HEK293 (cell line): ENCODE measurements around the gene NMNAT3.

Experiments used
- CTCF ChIA-PET: fragments of 350-600 bp; formaldehyde crosslinking; extraction: SDS; loops from one replicate; lab custom pipeline; 2021; ENCODE audit warnings: antibody characterized with exemption; lab: Yijun Ruan, JAX
- POLR2A ChIA-PET: fragments of 300-600 bp; formaldehyde crosslinking; extraction: SDS; loops from one replicate; lab custom pipeline; 2020; ENCODE audit warnings: antibody characterized with exemption, inconsistent platforms; lab: Yijun Ruan, JAX
- H3K27ac ChIP-seq: fragments of 200-500 bp; sonication (Bioruptor generic); 2 replicates; pipeline ENCODE4 v1.5.1; 2014; ENCODE audit warnings: low read depth, low read length, control low read depth, inconsistent platforms; ENCODE audit errors: extremely low read depth
- H3K36me3 ChIP-seq, 2 experiments: fragments of 200-500 bp in 1 of 2; sonication (Bioruptor generic) in 1 of 2; 1 replicate in 1 of 2; 2 replicates in 1 of 2; pipeline ENCODE4 v1.5.1; 2014 to 2017; ENCODE audit warnings: inconsistent platforms in 2 of 2, low read length in 2 of 2; ENCODE audit not compliant: control insufficient read depth in 2 of 2, insufficient read depth in 1 of 2
- H3K4me1 ChIP-seq: fragments of 200-500 bp; sonication (Bioruptor generic); 2 replicates; pipeline ENCODE4 v1.5.1; 2014; ENCODE audit warnings: mild to moderate bottlenecking, low read length, inconsistent platforms; ENCODE audit not compliant: control insufficient read depth, insufficient read depth
- H3K4me3 ChIP-seq: 2 replicates; pipeline ENCODE4 v1.5.1; 2011; ENCODE audit warnings: low read depth, mild to moderate bottlenecking, control low read depth, low read length, moderate library complexity
- H3K9me3 ChIP-seq: fragments of 200-500 bp; sonication (Bioruptor generic); 2 replicates; pipeline ENCODE4 v1.5.1; 2014; ENCODE audit warnings: low read depth, low read length, inconsistent platforms; ENCODE audit not compliant: control insufficient read depth, insufficient read depth
- GLI4 ChIP-seq: fragments of 450-650 bp; formaldehyde crosslinking; IDR thresholded peaks from 2 replicates; pipeline ENCODE4 v1.5.1; 2016; ENCODE audit warnings: missing biosample characterization, missing genetic modification characterization
- GLIS2 ChIP-seq: fragments of 450-650 bp; formaldehyde crosslinking; IDR thresholded peaks from 2 replicates; pipeline ENCODE4 v1.5.1; 2016; ENCODE audit warnings: missing biosample characterization, missing genetic modification characterization
- HOXD13 ChIP-seq: sonication (generic); formaldehyde crosslinking; IDR thresholded peaks from 2 replicates; pipeline ENCODE4 v1.8.0; 2022; ENCODE audit warnings: missing genetic modification reagents, borderline replicate concordance
- IKZF3 ChIP-seq: fragments of 450-650 bp; IDR thresholded peaks from 2 replicates; pipeline ENCODE4 v1.5.0; 2018; ENCODE audit warnings: missing biosample characterization, mild to moderate bottlenecking, missing genetic modification characterization, moderate library complexity
- KLF10 ChIP-seq: fragments of 450-650 bp; IDR thresholded peaks from 2 replicates; pipeline ENCODE4 v1.5.1; 2018; ENCODE audit warnings: missing biosample characterization, mild to moderate bottlenecking, missing genetic modification characterization
- PRDM2 ChIP-seq: fragments of 450-650 bp; formaldehyde crosslinking; IDR thresholded peaks from 2 replicates; pipeline ENCODE4 v1.5.1; 2016; ENCODE audit warnings: missing biosample characterization, missing genetic modification characterization, borderline replicate concordance
- TSHZ1 ChIP-seq: fragments of 450-650 bp; formaldehyde crosslinking; IDR thresholded peaks from 2 replicates; pipeline ENCODE4 v1.5.1; 2016; ENCODE audit warnings: missing biosample characterization, missing genetic modification characterization, borderline replicate concordance
- ZNF148 ChIP-seq: fragments of 450-650 bp; formaldehyde crosslinking; IDR thresholded peaks from 2 replicates; pipeline ENCODE4 v1.5.0; 2017; ENCODE audit warnings: missing biosample characterization, missing genetic modification characterization, borderline replicate concordance
- ZNF184 ChIP-seq: fragments of 450-650 bp; IDR thresholded peaks from 2 replicates; pipeline ENCODE4 v1.5.1; 2018; ENCODE audit warnings: missing biosample characterization, mild to moderate bottlenecking, missing genetic modification characterization
- ZNF214 ChIP-seq: fragments of 450-650 bp; formaldehyde crosslinking; IDR thresholded peaks from 2 replicates; pipeline ENCODE4 v1.5.1; 2017; ENCODE audit warnings: missing biosample characterization, mild to moderate bottlenecking, missing genetic modification characterization, borderline replicate concordance
- ZNF223 ChIP-seq: fragments of 450-650 bp; formaldehyde crosslinking; IDR thresholded peaks from 2 replicates; pipeline ENCODE4 v1.5.1; 2016; ENCODE audit warnings: missing biosample characterization, missing genetic modification characterization
- ZNF311 ChIP-seq: fragments of 450-650 bp; formaldehyde crosslinking; IDR thresholded peaks from 2 replicates; pipeline ENCODE4 v1.5.1; 2017; ENCODE audit warnings: missing biosample characterization, missing genetic modification characterization, borderline replicate concordance
- ZNF335 ChIP-seq: fragments of 450-650 bp; formaldehyde crosslinking; conservative IDR thresholded peaks from 2 replicates; pipeline ENCODE4 v1.5.1; 2016; ENCODE audit warnings: missing biosample characterization, missing genetic modification characterization
- ZNF394 ChIP-seq: fragments of 450-650 bp; formaldehyde crosslinking; IDR thresholded peaks from 2 replicates; pipeline ENCODE4 v1.5.1; 2016; ENCODE audit warnings: missing biosample characterization, missing genetic modification characterization, mild to moderate bottlenecking, moderate library complexity, borderline replicate concordance
- ZNF561 ChIP-seq: fragments of 450-650 bp; IDR thresholded peaks from 2 replicates; pipeline ENCODE4 v1.5.1; 2018; ENCODE audit warnings: missing biosample characterization, missing genetic modification characterization, borderline replicate concordance
- ZNF571 ChIP-seq: fragments of 450-650 bp; formaldehyde crosslinking; IDR thresholded peaks from 2 replicates; pipeline ENCODE4 v1.5.0; 2017; ENCODE audit warnings: missing biosample characterization, missing genetic modification characterization
- ZNF621 ChIP-seq: fragments of 450-650 bp; formaldehyde crosslinking; IDR thresholded peaks from 2 replicates; pipeline ENCODE4 v1.5.1; 2017; ENCODE audit warnings: missing biosample characterization, missing genetic modification characterization
- ZNF624 ChIP-seq: fragments of 450-650 bp; formaldehyde crosslinking; IDR thresholded peaks from 2 replicates; pipeline ENCODE4 v1.5.1; 2017; ENCODE audit warnings: missing biosample characterization, missing genetic modification characterization
- ZNF629 ChIP-seq: fragments of 450-650 bp; formaldehyde crosslinking; IDR thresholded peaks from 2 replicates; pipeline ENCODE4 v1.5.1; 2017; ENCODE audit warnings: missing biosample characterization, missing genetic modification characterization
- ZNF664 ChIP-seq: fragments of 450-650 bp; formaldehyde crosslinking; IDR thresholded peaks from 2 replicates; pipeline ENCODE4 v1.5.1; 2016; ENCODE audit warnings: missing biosample characterization, missing genetic modification characterization
- ZNF701 ChIP-seq: fragments of 450-650 bp; formaldehyde crosslinking; IDR thresholded peaks from 2 replicates; pipeline ENCODE4 v1.5.1; 2016; ENCODE audit warnings: missing biosample characterization, missing genetic modification characterization

Gene NMNAT3

GRCh38 chr3:139674571-139675260, 3.1 kb downstream of the NMNAT3 start (continued):
- no peak for TF ChIP-seq GLIS2

- H3K4me3 ChIP-seq: no peak overlapping the region
- ChIA-PET POLR2A (no interaction called here), CTCF (interaction anchor here (0.7 kb wide), 1 partner anchor 17 kb away, joined by 3 read pairs; no protein-coding TSS in a partner anchor)
- no peaks in the 10 kb centered on the region for H3K4me1 ChIP-seq
- no peaks in the 10 kb centered on the region for H3K9me3 ChIP-seq
- no peaks in the 10 kb centered on the region for H3K36me3 ChIP-seq
- TF ChIP-seq ZNF621 (tag by site-specific recombination): no peak
- TF ChIP-seq ZNF311 (tag by site-specific recombination): no peak
- TF ChIP-seq ZNF664: no peak
- no peak for TF ChIP-seq ZNF394 (tag by site-specific recombination)
- no peak for TF ChIP-seq HOXD13 (CRISPR knock-in tag)
- TF ChIP-seq ZNF223 (tag by site-specific recombination): no peak
- TF ChIP-seq PRDM2 (tag by site-specific recombination): no peak
- TF ChIP-seq ZNF335 (tag by site-specific recombination): no peak
- no peak for TF ChIP-seq ZNF561 (tag by site-specific recombination)
- no peak for TF ChIP-seq IKZF3 (tag by site-specific recombination)
- TF ChIP-seq ZNF571: no peak
- TF ChIP-seq ZNF624: no peak
- no peak for TF ChIP-seq ZNF184 (tag by site-specific recombination)
- no peak for TF ChIP-seq ZNF214 (tag by site-specific recombination)
- TF ChIP-seq, all 188 proteins: peak for 0
- no peak overlapping the region for H3K27ac ChIP-seq
These were observed 4.9 kb downstream of the NMNAT3 start for GRCh38 chr3:139672884-139673283.

- ChIA-PET POLR2A (no interaction called here), CTCF (no interaction called here)
- Histone ChIP-seq H3K27ac (no peak overlapping the region), H3K9me3 (no peaks in the 10 kb centered on the region), H3K4me3 (no peak overlapping the region), H3K4me1 (no peaks in the 10 kb centered on the region), H3K36me3 (no peaks in the 10 kb centered on the region)
- TF ChIP-seq ZNF701 (tag by site-specific recombination): no peak
- no peak for TF ChIP-seq TSHZ1 (tag by site-specific recombination)
- no peak for TF ChIP-seq ZNF223 (tag by site-specific recombination)
- no peak for TF ChIP-seq ZNF148 (tag by site-specific recombination)
- TF ChIP-seq GLI4 (tag by site-specific recombination): no peak
- no peak for TF ChIP-seq KLF10
- TF ChIP-seq ZNF629 (tag by site-specific recombination): no peak
These were observed 5.7 kb downstream of the NMNAT3 start for GRCh38 chr3:139671863-139672646.
